ENCODE data around the gene OR2C3. TPM values are rescaled to one million over a fixed set of nuclear protein-coding genes. Genes with fewer than 3 reads are reported as not detected.

The OR2C3 gene
- total RNA-seq, 2 donors from 2014 or later, result not detected

GRCh38 chr1:247562198-247562597, 26.0 kb upstream of the OR2C3 start:
- Histone ChIP-seq H3K27ac (no peak overlapping the region), H3K4me3 (no peak overlapping the region), H3K4me1 (no peaks in the 10 kb centered on the region), H3K9me3 (no peaks in the 10 kb centered on the region), H3K36me3 (replicated peaks in 1 of 2; ENCODE audit: insufficient read depth in 1 of 2, low read depth in 2 of 2) (no peaks in the 10 kb centered on the region), H3K27me3 (no peaks in the 10 kb centered on the region)
- DNase-seq, result no peak
- TF ChIP-seq POLR2A (IDR thresholded peaks at IDR 0.05) (no peak), CTCF (IDR thresholded peaks at IDR 0.05) (no peak)
- ATAC-seq, result no peak
- WGBS, 2 donors, result 39 to 58% methylated on average over 8 to 9 of the region's 9 CpGs
- intact Hi-C loops (cut with DNase I), result no loop called here

- no peak overlapping the region for H3K27ac ChIP-seq
- H3K4me1 ChIP-seq, result no peaks in the 10 kb centered on the region
- no peaks in the 10 kb centered on the region for H3K27me3 ChIP-seq
- no peaks in the 10 kb centered on the region for H3K9me3 ChIP-seq
- TF ChIP-seq POLR2A (IDR thresholded peaks at IDR 0.05), result no peak
- no peak for TF ChIP-seq CTCF (IDR thresholded peaks at IDR 0.05)
- H3K36me3 ChIP-seq (replicated peaks in 1 of 2; ENCODE audit: insufficient read depth in 1 of 2, low read depth in 2 of 2), result no peaks in the 10 kb centered on the region
- no peak overlapping the region for H3K4me3 ChIP-seq
- intact Hi-C loops (cut with DNase I), result no loop called here
- 57 to 60% methylated on average over 10 of the region's 10 CpGs for WGBS, 2 donors
- no peak for ATAC-seq
- DNase-seq, result no peak
Measured at GRCh38 chr1:247561711-247562110, 25.5 kb upstream of the OR2C3 start.

- Histone ChIP-seq H3K27me3 (no peaks in the 10 kb centered on the region), H3K4me3 (no peak overlapping the region), H3K36me3 (replicated peaks in 1 of 2; ENCODE audit: insufficient read depth in 1 of 2, low read depth in 2 of 2) (no peaks in the 10 kb centered on the region), H3K9me3 (no peaks in the 10 kb centered on the region), H3K4me1 (no peaks in the 10 kb centered on the region), H3K27ac (no peak overlapping the region)
- intact Hi-C loops (cut with DNase I), result no loop called here
- ATAC-seq (no peak), DNase-seq (no peak)
- no peak for TF ChIP-seq POLR2A (IDR thresholded peaks at IDR 0.05)
- TF ChIP-seq CTCF (IDR thresholded peaks at IDR 0.05), result no peak
- WGBS, 2 donors, result 55 to 66% methylated on average over 2 of the region's 2 CpGs
Measured at GRCh38 chr1:247557926-247558674, 21.9 kb upstream of the OR2C3 start.

- Histone ChIP-seq H3K4me1 (no peaks in the 10 kb centered on the region), H3K4me3 (no peak overlapping the region), H3K9me3 (no peaks in the 10 kb centered on the region), H3K27ac (no peak overlapping the region), H3K36me3 (replicated peaks in 1 of 2; ENCODE audit: insufficient read depth in 1 of 2, low read depth in 2 of 2) (no peaks in the 10 kb centered on the region), H3K27me3 (no peaks in the 10 kb centered on the region)
- WGBS, 2 donors, result 52 to 53% methylated on average over 2 of the region's 2 CpGs
- DNase-seq (no peak), ATAC-seq (no peak)
- TF ChIP-seq CTCF (IDR thresholded peaks at IDR 0.05) (no peak), POLR2A (IDR thresholded peaks at IDR 0.05) (no peak)
- intact Hi-C loops (cut with DNase I), result no loop called here
Measured at GRCh38 chr1:247552231-247552630, 16.0 kb upstream of the OR2C3 start.

- Histone ChIP-seq H3K27me3 (no peaks in the 10 kb centered on the region), H3K36me3 (replicated peaks in 1 of 2; ENCODE audit: insufficient read depth in 1 of 2, low read depth in 2 of 2) (no peaks in the 10 kb centered on the region), H3K9me3 (no peaks in the 10 kb centered on the region), H3K4me3 (no peak overlapping the region), H3K4me1 (no peaks in the 10 kb centered on the region), H3K27ac (no peak overlapping the region)
- DNase-seq (no peak), ATAC-seq (no peak)
- TF ChIP-seq CTCF (IDR thresholded peaks at IDR 0.05), result no peak
- TF ChIP-seq POLR2A (IDR thresholded peaks at IDR 0.05), result no peak
- intact Hi-C loops (cut with DNase I), result no loop called here
- 21 to 29% methylated on average over 1 of the region's 1 CpG for WGBS, 2 donors
Measured at GRCh38 chr1:247551721-247552120, 15.5 kb upstream of the OR2C3 start.
